Measurements from ENCODE around the gene NCOA7. TPM values are rescaled to one million over a fixed set of nuclear protein-coding genes. Genes with fewer than 3 reads are reported as not detected.

Gene NCOA7
- polyA plus RNA-seq, 1 of the 3 experiments (the other 2 are of a cell fraction): 16.3 TPM

DNA sequence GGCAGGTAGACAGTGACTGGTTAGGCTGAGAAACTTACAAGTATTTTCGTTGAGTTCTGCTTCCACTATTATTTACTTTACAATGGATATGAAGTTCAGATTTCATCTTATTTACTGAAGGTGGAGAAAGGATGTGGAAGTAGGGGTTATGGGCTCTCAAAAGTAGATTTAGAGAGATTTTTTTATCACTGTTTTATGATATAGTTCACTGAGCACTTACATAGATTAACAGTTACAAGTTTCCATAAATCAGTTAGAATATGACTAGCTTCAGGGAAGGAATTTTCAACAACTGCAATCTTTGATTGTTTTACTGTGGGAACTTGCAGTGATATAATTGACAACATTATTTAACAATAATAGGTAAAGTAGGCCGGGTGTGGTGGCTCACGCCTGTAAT, 188.3 kb downstream of the NCOA7 start (continued):
- TF ChIP-seq TAF1 (IDR thresholded peaks at IDR 0.05; ENCODE audit: borderline replicate concordance, low read depth, low read length) (no peak), RFX5 (IDR thresholded peaks at IDR 0.05; ENCODE audit: low read length) (no peak), RXRA (IDR thresholded peaks at IDR 0.05; ENCODE audit: borderline replicate concordance, low read depth) (no peak)

Small RNA genes lying within 50 kb of the gene (small RNA-seq; reads per million reads assigned to genes)
- gene RNA5SP216: 0 reads per million in 7 experiments

Other genes with a start within 250 kb of the NCOA7 start
- not detected in 2 replicates for gene HEY2, start 41.3 kb upstream of the NCOA7 start, polyA plus RNA-seq (2012; rRNA removed)
- 1.8 and 1.9 TPM in 2 replicates for gene HINT3, start 165.8 kb downstream of the NCOA7 start, polyA plus RNA-seq (2012; rRNA removed)
- 15.0 and 22.8 TPM in 2 replicates for gene TRMT11, start 195.6 kb downstream of the NCOA7 start, polyA plus RNA-seq (2012; rRNA removed)

Data from SK-N-SH (cell line).